Panc1 (cell line): ENCODE data around the gene C22orf15. TPM values are rescaled to one million over a fixed set of nuclear protein-coding genes. Genes with fewer than 3 reads are reported as not detected.

Experiments
- ATAC-seq: fragments of 200-7000 bp; cut with Tn5 transposase; 2 replicates; pipeline ENCODE4 v1.9.1; 2020; ENCODE audit warnings: mild to moderate bottlenecking, moderate library complexity
- BruUV-seq: library from RNA; stranded (reverse); fragments of 400-500 nt; replicated peaks from 2 replicates; lab custom pipeline; 2021; lab: Mats Ljungman, UMichigan
- CTCF ChIA-PET: fragments of 300-600 bp; sonication (Branson Sonifier 250); formaldehyde crosslinking; loops from one replicate; lab custom pipeline; 2022; ENCODE audit warnings: antibody characterized with exemption; lab: Charles Lee
- POLR2A ChIA-PET: fragments of 300-600 bp; sonication (Branson Sonifier 250); formaldehyde crosslinking; loops from one replicate; lab custom pipeline; 2022; ENCODE audit warnings: antibody characterized with exemption; lab: Charles Lee
- DNase-seq: peaks from one replicate; pipeline ENCODE4 v3.0.0-alpha.2; 2010; ENCODE audit warnings: low read depth, low spot score
- H3K27ac ChIP-seq: 2 replicates; pipeline ENCODE4 v1.5.1; 2011; ENCODE audit warnings: mild to moderate bottlenecking, low read length, inconsistent platforms
- H3K27me3 ChIP-seq: fragments of 200-500 bp; sonication (Bioruptor generic); 2 replicates; pipeline ENCODE4 v1.6.0; 2014; ENCODE audit warnings: low read length, inconsistent platforms; ENCODE audit not compliant: control insufficient read depth, insufficient read depth
- H3K36me3 ChIP-seq: fragments of 200-500 bp; sonication (Bioruptor generic); 2 replicates; pipeline ENCODE4 v1.5.1; 2014; ENCODE audit warnings: inconsistent platforms, mild to moderate bottlenecking, low read length, moderate library complexity; ENCODE audit not compliant: control insufficient read depth, insufficient read depth
- H3K4me1 ChIP-seq: 2 replicates; pipeline ENCODE4 v1.5.1; 2011; ENCODE audit warnings: inconsistent platforms, mild to moderate bottlenecking, low read length, moderate library complexity; ENCODE audit not compliant: control insufficient read depth, insufficient read depth
- H3K4me3 ChIP-seq, 2 experiments: 2 replicates each; pipeline ENCODE4 v1.5.1; 2011 to 2012; ENCODE audit warnings: low read depth in 2 of 2, low read length in 2 of 2, mild to moderate bottlenecking in 2 of 2, inconsistent platforms in 1 of 2, moderate library complexity in 1 of 2
- H3K9me3 ChIP-seq: fragments of 200-500 bp; sonication (Bioruptor generic); 2 replicates; pipeline ENCODE4 v1.5.1; 2014; ENCODE audit warnings: low read depth, mild to moderate bottlenecking, inconsistent platforms, low read length, moderate library complexity; ENCODE audit not compliant: control insufficient read depth, insufficient read depth
- POLR2AphosphoS5 ChIP-seq: IDR thresholded peaks from 2 replicates; pipeline ENCODE4 v1.6.1; 2012; ENCODE audit warnings: mild to moderate bottlenecking, low read depth, low read length, moderate library complexity
- SIN3A ChIP-seq: IDR thresholded peaks from 2 replicates; pipeline ENCODE4 v1.6.1; 2012; ENCODE audit warnings: low read depth, mild to moderate bottlenecking, low read length, moderate library complexity, borderline replicate concordance; ENCODE audit not compliant: insufficient read depth
- TCF7L2 ChIP-seq: IDR thresholded peaks from 2 replicates; pipeline ENCODE4 v1.6.1; 2011; ENCODE audit warnings: mild to moderate bottlenecking, low read depth, low read length, inconsistent platforms
- in situ Hi-C: cut with HindIII; loops from 2 replicates; pipeline ENCODE4 v1.10.0; 2016; ENCODE audit warnings: low sequenced_read_pairs, low pct_unique_long_range_greater_than_20kb
- intact Hi-C: fragments of 100-400 bp; cut with micrococcal nuclease; formaldehyde crosslinking; loops from one replicate; pipeline ENCODE4 v1.10.0; 2022; ENCODE audit not compliant: unreplicated experiment
- total RNA-seq: library from RNA; stranded (reverse); gene quantifications from one replicate; pipeline ENCODE4 v1.2.1, GENCODE V29; 2021; ENCODE audit not compliant: unreplicated experiment
- TF ChIP-seq, protein P1 (sequence below), 2 experiments: IDR thresholded peaks; 2 replicates each; pipeline ENCODE4 v1.6.1; 2011 to 2012; ENCODE audit warnings: low read depth in 2 of 2, control low read depth in 1 of 2, low read length in 1 of 2, mild to moderate bottlenecking in 1 of 2, moderate library complexity in 1 of 2; ENCODE audit not compliant: insufficient read depth in 1 of 2
- TF ChIP-seq, protein P2 (sequence below): fragments of 450-650 bp; IDR thresholded peaks from 2 replicates; pipeline ENCODE4 v1.5.1; 2017; ENCODE audit warnings: mild to moderate bottlenecking

The C22orf15 gene
- total RNA-seq, 1 experiment from 2014 or later, result not detected

DNA sequence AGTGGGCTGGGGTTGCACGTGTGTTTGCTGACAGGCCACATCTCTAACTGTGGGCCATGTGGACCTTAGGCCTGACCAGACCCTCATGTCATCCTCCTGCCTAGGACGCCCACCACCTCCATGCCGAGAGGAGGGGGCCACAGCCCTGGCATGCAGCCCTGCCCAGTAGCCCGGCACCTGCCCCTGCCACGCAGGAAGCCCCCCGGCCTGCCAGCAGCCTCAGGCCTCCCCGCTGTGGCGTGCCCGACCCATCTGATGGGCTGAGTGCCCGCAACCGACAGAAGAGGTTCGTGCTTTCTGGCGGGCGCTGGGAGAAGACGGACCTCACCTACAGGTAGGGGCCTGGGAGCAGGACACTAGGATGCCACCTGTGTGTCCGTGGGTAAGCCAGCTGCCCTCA lies 16.3 kb downstream of the C22orf15 start:
- ChIA-PET CTCF (no interaction called here), POLR2A (no interaction called here)
- no peaks in the 10 kb centered on the region for H3K27me3 ChIP-seq
- DNase-seq (no peak), ATAC-seq (no peak)
- in situ Hi-C loops (no loop called here), intact Hi-C loops (loop anchor here (10.0 kb wide), 1 partner anchor 66 kb away; no protein-coding TSS in a partner anchor)
- no peaks in the 10 kb centered on the region for H3K9me3 ChIP-seq
- H3K4me3 ChIP-seq, result no peak overlapping the region
- TF ChIP-seq TCF7L2, result no peak
- TF ChIP-seq, protein P1, sequence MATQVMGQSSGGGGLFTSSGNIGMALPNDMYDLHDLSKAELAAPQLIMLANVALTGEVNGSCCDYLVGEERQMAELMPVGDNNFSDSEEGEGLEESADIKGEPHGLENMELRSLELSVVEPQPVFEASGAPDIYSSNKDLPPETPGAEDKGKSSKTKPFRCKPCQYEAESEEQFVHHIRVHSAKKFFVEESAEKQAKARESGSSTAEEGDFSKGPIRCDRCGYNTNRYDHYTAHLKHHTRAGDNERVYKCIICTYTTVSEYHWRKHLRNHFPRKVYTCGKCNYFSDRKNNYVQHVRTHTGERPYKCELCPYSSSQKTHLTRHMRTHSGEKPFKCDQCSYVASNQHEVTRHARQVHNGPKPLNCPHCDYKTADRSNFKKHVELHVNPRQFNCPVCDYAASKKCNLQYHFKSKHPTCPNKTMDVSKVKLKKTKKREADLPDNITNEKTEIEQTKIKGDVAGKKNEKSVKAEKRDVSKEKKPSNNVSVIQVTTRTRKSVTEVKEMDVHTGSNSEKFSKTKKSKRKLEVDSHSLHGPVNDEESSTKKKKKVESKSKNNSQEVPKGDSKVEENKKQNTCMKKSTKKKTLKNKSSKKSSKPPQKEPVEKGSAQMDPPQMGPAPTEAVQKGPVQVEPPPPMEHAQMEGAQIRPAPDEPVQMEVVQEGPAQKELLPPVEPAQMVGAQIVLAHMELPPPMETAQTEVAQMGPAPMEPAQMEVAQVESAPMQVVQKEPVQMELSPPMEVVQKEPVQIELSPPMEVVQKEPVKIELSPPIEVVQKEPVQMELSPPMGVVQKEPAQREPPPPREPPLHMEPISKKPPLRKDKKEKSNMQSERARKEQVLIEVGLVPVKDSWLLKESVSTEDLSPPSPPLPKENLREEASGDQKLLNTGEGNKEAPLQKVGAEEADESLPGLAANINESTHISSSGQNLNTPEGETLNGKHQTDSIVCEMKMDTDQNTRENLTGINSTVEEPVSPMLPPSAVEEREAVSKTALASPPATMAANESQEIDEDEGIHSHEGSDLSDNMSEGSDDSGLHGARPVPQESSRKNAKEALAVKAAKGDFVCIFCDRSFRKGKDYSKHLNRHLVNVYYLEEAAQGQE (IDR thresholded peaks at IDR 0.05; ENCODE audit: insufficient read depth in 1 of 2, low read depth in 2 of 2, low read length in 1 of 2), result no peak
- TF ChIP-seq, protein P2, sequence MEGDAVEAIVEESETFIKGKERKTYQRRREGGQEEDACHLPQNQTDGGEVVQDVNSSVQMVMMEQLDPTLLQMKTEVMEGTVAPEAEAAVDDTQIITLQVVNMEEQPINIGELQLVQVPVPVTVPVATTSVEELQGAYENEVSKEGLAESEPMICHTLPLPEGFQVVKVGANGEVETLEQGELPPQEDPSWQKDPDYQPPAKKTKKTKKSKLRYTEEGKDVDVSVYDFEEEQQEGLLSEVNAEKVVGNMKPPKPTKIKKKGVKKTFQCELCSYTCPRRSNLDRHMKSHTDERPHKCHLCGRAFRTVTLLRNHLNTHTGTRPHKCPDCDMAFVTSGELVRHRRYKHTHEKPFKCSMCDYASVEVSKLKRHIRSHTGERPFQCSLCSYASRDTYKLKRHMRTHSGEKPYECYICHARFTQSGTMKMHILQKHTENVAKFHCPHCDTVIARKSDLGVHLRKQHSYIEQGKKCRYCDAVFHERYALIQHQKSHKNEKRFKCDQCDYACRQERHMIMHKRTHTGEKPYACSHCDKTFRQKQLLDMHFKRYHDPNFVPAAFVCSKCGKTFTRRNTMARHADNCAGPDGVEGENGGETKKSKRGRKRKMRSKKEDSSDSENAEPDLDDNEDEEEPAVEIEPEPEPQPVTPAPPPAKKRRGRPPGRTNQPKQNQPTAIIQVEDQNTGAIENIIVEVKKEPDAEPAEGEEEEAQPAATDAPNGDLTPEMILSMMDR, result no peak
- TF ChIP-seq SIN3A, result no peak
- no peak for TF ChIP-seq POLR2AphosphoS5
- H3K36me3 ChIP-seq, result no peaks in the 10 kb centered on the region
- no peak overlapping the region for H3K27ac ChIP-seq
- BruUV-seq, result no TSS peak
- H3K4me1 ChIP-seq, result peaks cover 6% of the 10 kb centered on the region

DNA sequence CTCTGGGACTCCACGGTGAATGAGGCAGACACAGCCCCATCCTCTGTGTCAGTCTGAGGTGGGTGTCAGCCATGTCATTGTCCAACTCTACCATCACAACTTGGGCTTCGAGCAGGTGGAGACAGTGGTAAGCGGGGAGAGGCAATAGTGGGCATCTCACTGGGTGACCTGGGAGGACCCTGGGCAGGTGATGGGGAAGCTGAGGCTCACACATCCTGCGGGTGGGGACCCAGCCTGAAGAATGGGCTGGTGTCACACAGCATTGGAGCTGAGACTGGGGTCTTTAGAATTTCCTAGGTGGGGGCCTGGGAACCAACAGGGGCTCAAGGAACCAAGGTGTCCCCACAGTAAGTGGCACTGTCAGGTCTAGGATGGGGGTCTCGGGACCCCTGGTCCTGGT lies 16.9 kb downstream of the C22orf15 start:
- ATAC-seq (no peak), DNase-seq (no peak)
- in situ Hi-C loops (no loop called here), intact Hi-C loops (loop anchor here (10.0 kb wide), 1 partner anchor 65 kb away; no protein-coding TSS in a partner anchor)
- CTCF ChIA-PET, result no interaction called here
- Histone ChIP-seq H3K9me3 (no peaks in the 10 kb centered on the region), H3K4me1 (peaks cover 6% of the 10 kb centered on the region), H3K27ac (no peak overlapping the region), H3K4me3 (no peak overlapping the region), H3K27me3 (no peaks in the 10 kb centered on the region), H3K36me3 (no peaks in the 10 kb centered on the region)
- TF ChIP-seq TCF7L2, result no peak
- TF ChIP-seq POLR2AphosphoS5, result no peak
- TF ChIP-seq, protein P2, result no peak
- TF ChIP-seq SIN3A, result no peak
- TF ChIP-seq, protein P1 (IDR thresholded peaks at IDR 0.05; ENCODE audit: insufficient read depth in 1 of 2, low read depth in 2 of 2, low read length in 1 of 2), result no peak
- POLR2A ChIA-PET, result no interaction called here
- no TSS peak for BruUV-seq
